Measurements from ENCODE around the gene ARID4B. TPM values are rescaled to one million over a fixed set of nuclear protein-coding genes. Genes with fewer than 3 reads are reported as not detected.
"Not testable (repeated sequence)": the region's sequence is repeated elsewhere in the genome, so short reads cannot be mapped to it uniquely, and the experiment has no call there.

The ARID4B gene
- polyA plus RNA-seq, 2 of the 4 experiments (the other 2 are of a cell fraction): 14.9 to 16.0 TPM

DNA sequence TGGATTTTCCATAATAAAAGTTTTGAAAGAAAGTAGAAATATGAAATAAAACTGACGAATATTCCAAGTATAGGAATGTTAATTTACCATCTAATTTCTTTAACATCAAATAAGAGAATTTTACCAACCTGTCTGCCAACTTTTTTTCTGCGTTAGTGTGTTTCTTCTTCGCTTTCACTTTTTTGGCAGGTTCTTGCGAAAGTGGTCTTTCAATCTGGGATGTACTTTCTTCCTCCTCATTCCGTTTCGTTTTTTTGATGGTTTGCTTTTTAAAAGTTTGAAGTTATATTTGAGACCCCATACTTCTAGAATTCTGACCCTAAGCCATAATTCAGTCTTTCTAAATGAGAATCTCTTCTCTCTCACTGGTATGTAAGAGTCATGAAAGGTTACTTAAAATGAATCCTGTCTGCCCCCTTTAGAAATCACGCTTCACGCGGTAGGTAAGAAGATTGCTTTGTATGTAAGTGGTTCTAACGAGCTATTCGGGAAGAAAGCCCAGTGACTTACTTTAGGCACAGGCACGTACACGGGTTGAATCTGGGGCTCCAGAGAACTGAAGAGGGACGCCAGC is 167.5 kb downstream of the ARID4B start:
- FAIRE-seq: no peak
- H3K27ac ChIP-seq: peak overlapping the region; percentile 88 to 90
- peak in 1 of 2 experiments; percentile 73 for DNase-seq (ENCODE audit: low read depth in 1 of 2, low spot score in 1 of 2)
- ChIA-PET POLR2A (interaction anchor here (0.9 to 1.4 kb wide), 10 partner anchors 9 to 344 kb away, joined by 3 to 12 read pairs (median 4); partner anchors contain the start of genes B3GALNT2, GGPS1 and TOMM20), CTCF (interaction anchor here (0.5 to 1.6 kb wide), 4 partner anchors 12 to 151 kb away, joined by 3 to 5 read pairs (median 4); no protein-coding TSS in a partner anchor)
- peaks cover 17% of the 10 kb centered on the region; the same call in 2 of the 3 replicates for H3K4me1 ChIP-seq
- WGBS (ENCODE audit: missing lambda C conversion rate): 8% methylated on average over 14 of the region's 14 CpGs
- peak; percentile 67 to 71 for ATAC-seq
- H3K9me3 ChIP-seq: no peaks in the 10 kb centered on the region
- peak overlapping the region; percentile 84 for H3K4me2 ChIP-seq
- TF ChIP-seq CEBPB (IDR thresholded peaks at IDR 0.05) (0 out of 4 replicates have a peak, but pooled peaks of 1 of the 2 experiments have one; percentile 14), GATA3 (IDR thresholded peaks at IDR 0.05; ENCODE audit: borderline replicate concordance) (no peak), CHD2 (IDR thresholded peaks at IDR 0.05; ENCODE audit: low read length, partially characterized antibody) (peak; percentile 49)
- TF ChIP-seq, protein P1, sequence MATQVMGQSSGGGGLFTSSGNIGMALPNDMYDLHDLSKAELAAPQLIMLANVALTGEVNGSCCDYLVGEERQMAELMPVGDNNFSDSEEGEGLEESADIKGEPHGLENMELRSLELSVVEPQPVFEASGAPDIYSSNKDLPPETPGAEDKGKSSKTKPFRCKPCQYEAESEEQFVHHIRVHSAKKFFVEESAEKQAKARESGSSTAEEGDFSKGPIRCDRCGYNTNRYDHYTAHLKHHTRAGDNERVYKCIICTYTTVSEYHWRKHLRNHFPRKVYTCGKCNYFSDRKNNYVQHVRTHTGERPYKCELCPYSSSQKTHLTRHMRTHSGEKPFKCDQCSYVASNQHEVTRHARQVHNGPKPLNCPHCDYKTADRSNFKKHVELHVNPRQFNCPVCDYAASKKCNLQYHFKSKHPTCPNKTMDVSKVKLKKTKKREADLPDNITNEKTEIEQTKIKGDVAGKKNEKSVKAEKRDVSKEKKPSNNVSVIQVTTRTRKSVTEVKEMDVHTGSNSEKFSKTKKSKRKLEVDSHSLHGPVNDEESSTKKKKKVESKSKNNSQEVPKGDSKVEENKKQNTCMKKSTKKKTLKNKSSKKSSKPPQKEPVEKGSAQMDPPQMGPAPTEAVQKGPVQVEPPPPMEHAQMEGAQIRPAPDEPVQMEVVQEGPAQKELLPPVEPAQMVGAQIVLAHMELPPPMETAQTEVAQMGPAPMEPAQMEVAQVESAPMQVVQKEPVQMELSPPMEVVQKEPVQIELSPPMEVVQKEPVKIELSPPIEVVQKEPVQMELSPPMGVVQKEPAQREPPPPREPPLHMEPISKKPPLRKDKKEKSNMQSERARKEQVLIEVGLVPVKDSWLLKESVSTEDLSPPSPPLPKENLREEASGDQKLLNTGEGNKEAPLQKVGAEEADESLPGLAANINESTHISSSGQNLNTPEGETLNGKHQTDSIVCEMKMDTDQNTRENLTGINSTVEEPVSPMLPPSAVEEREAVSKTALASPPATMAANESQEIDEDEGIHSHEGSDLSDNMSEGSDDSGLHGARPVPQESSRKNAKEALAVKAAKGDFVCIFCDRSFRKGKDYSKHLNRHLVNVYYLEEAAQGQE (IDR thresholded peaks at IDR 0.05): peak; percentile 30; the same call in 1 of the 2 replicates
- peak overlapping the region; percentile 79 for H3K4me3 ChIP-seq

DNA sequence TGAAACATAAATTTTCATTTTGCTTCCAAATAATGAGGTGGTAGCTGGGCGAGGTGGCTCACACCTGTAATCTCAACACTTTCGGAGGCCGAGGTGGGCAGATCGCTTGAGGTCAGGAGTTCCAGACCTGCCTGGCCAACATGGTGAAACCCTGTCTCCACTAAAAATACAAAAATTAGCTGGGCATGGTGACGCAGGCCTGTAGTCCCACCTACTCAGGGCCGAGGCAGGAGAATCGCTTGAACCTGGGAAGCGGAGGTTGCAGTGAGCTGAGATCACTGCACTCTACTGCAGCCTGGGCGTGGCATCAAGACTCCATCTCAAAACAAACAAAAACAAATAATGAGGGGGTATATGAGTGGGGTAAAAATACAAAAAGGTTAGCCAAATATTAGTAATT is 168.0 kb downstream of the ARID4B start:
- not testable (repeated sequence) for FAIRE-seq; ATAC-seq; H3K9me3 ChIP-seq; DNase-seq (ENCODE audit: low read depth in 1 of 2, low spot score in 1 of 2)
- Histone ChIP-seq H3K4me2 (peak overlapping the region; percentile 84), H3K27ac (peak overlapping the region; percentile 88 to 90; a peak in 3 of 6 replicates), H3K4me1 (peaks cover 17% of the 10 kb centered on the region; the same call in 2 of the 3 replicates), H3K4me3 (peak overlapping the region; percentile 79)
- ChIA-PET POLR2A (interaction anchor here (0.6 kb wide), 1 partner anchor 252 kb away, joined by 4 read pairs; no protein-coding TSS in a partner anchor), CTCF (interaction anchor here (0.7 to 1.6 kb wide), 2 partner anchors 27 to 150 kb away, joined by 3 to 4 read pairs; no protein-coding TSS in a partner anchor)
- 85% methylated on average over 9 of the region's 9 CpGs for WGBS (ENCODE audit: missing lambda C conversion rate)

DNA sequence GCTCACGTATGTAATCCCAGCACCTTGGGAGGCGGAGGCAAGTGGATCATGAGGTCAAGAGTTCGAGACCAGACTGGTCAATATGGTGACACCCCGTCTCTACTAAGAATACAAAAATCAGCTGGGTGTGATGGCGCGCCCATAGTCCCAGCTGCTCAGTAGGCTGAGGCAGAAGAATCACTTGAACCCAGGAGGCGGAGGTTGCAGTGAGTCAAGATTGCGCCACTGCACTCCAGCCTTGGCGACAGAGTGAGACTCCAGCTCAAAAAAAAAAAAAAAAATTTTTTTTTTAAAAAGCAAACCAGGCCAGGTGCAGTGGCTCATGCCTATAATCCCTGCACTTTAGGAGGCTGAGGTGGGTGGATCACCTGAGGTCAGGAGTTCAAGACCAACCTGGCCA is 168.7 kb downstream of the ARID4B start:
- 94% methylated on average over 9 of the region's 9 CpGs for WGBS (ENCODE audit: missing lambda C conversion rate)
- not testable (repeated sequence) for FAIRE-seq; H3K4me2 ChIP-seq; H3K27ac ChIP-seq; ATAC-seq; H3K4me3 ChIP-seq; H3K9me3 ChIP-seq; DNase-seq (ENCODE audit: low read depth in 1 of 2, low spot score in 1 of 2)
- H3K4me1 ChIP-seq: peaks cover 17% of the 10 kb centered on the region; the same call in 2 of the 3 replicates
- ChIA-PET POLR2A (interaction anchor here (0.7 kb wide), 1 partner anchor 198 kb away, joined by 3 read pairs; no protein-coding TSS in a partner anchor), CTCF (interaction anchor here (0.6 kb wide), 3 partner anchors 55 to 625 kb away, joined by 3 to 4 read pairs (median 3); no protein-coding TSS in a partner anchor)

DNA sequence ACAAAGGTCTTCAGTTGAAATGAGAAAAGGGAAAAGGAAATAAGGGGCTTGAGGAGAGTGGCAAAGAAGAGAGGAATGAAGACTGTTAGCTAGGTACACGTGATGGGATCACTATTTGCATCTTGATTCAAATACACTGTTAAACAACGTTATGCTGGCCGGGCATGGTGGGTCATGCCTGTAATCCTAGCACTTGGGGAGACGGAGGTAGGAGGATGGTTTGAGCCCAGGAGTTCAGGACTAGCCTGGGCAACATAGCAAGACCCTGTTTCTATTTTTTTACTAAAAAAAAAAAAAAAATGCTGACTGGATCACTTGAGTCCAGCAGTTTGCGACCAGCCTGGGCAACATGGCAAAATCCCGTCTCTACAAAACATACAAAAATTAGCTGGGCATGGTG is 169.3 kb downstream of the ARID4B start:
- no peak for ATAC-seq
- peak; percentile 48 for TF ChIP-seq MAFK (IDR thresholded peaks at IDR 0.05; ENCODE audit: partially characterized antibody)
- TF ChIP-seq RNF2 (IDR thresholded peaks at IDR 0.05; ENCODE audit: borderline replicate concordance, low read depth): no peak
- Histone ChIP-seq H3K4me2 (no peak overlapping the region), H3K27ac (no peak overlapping the region), H3K4me1 (peaks cover 17% of the 10 kb centered on the region; the same call in 2 of the 3 replicates), H3K9me3 (no peaks in the 10 kb centered on the region), H3K4me3 (no peak overlapping the region)
- ChIA-PET POLR2A (no interaction called here), CTCF (interaction anchor here (0.6 kb wide), 2 partner anchors 55 to 94 kb away, joined by 3 to 4 read pairs; no protein-coding TSS in a partner anchor)
- 97% methylated on average over 6 of the region's 6 CpGs for WGBS (ENCODE audit: missing lambda C conversion rate)
- no peak for DNase-seq (ENCODE audit: low read depth in 1 of 2, low spot score in 1 of 2)
- no peak for FAIRE-seq

DNA sequence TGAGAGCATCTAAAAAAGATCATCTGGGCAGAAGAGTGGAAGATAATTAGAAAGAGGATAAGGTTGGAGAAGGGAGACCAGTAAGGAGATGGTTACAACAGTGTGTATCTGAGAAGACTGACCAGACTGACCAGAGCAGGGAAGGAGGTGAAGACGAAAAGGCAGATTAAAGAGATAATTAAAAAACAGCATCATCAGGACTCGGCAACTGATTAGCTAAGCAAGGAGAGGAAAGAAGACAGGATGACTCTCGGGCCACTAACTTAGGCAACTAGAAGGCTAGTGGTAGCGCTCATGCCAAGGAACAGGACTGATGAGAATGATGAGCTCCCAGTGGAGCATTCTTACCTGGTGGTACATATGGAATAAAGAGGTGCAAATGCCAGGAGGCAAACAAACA is 170.8 kb downstream of the ARID4B start:
- H3K4me1 ChIP-seq: peaks cover 17% of the 10 kb centered on the region; the same call in 2 of the 3 replicates
- H3K4me3 ChIP-seq: no peak overlapping the region
- no peak overlapping the region for H3K4me2 ChIP-seq
- CTCF ChIA-PET: interaction anchor here (0.6 to 0.8 kb wide), 2 partner anchors 47 to 259 kb away, joined by 3 read pairs; no protein-coding TSS in a partner anchor
- POLR2A ChIA-PET: interaction anchor here (0.6 kb wide), 1 partner anchor 256 kb away, joined by 3 read pairs; no protein-coding TSS in a partner anchor
- FAIRE-seq (no peak), ATAC-seq (no peak), DNase-seq (ENCODE audit: low read depth in 1 of 2, low spot score in 1 of 2) (no peak)
- WGBS (ENCODE audit: missing lambda C conversion rate): 93% methylated on average over 4 of the region's 4 CpGs
- no peaks in the 10 kb centered on the region for H3K9me3 ChIP-seq
- H3K27ac ChIP-seq: no peak overlapping the region
- TF ChIP-seq POLR2AphosphoS2 (conservative IDR thresholded peaks at IDR 0.05; ENCODE audit: low read length): no peak
- no peak for TF ChIP-seq EP300 (IDR thresholded peaks at IDR 0.05)
- no peak for TF ChIP-seq ZNF302 (CRISPR knock-in tag; IDR thresholded peaks at IDR 0.05)
- no peak for TF ChIP-seq FOSL2 (IDR thresholded peaks at IDR 0.05)
- TF ChIP-seq FOSL2 (CRISPR knock-in tag; IDR thresholded peaks at IDR 0.05): no peak
- no peak for TF ChIP-seq SMC3 (IDR thresholded peaks at IDR 0.05)
- TF ChIP-seq, protein P2, sequence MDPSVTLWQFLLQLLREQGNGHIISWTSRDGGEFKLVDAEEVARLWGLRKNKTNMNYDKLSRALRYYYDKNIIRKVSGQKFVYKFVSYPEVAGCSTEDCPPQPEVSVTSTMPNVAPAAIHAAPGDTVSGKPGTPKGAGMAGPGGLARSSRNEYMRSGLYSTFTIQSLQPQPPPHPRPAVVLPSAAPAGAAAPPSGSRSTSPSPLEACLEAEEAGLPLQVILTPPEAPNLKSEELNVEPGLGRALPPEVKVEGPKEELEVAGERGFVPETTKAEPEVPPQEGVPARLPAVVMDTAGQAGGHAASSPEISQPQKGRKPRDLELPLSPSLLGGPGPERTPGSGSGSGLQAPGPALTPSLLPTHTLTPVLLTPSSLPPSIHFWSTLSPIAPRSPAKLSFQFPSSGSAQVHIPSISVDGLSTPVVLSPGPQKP (IDR thresholded peaks at IDR 0.05; ENCODE audit: low read depth, low read length): no peak
- TF ChIP-seq GATA3 (IDR thresholded peaks at IDR 0.05; ENCODE audit: borderline replicate concordance): no peak
- TF ChIP-seq HEYL (CRISPR knock-in tag; IDR thresholded peaks at IDR 0.05): no peak
- TF ChIP-seq, protein P3, sequence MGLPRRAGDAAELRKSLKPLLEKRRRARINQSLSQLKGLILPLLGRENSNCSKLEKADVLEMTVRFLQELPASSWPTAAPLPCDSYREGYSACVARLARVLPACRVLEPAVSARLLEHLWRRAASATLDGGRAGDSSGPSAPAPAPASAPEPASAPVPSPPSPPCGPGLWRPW (IDR thresholded peaks at IDR 0.05): no peak
- no peak for TF ChIP-seq CBX2 (IDR thresholded peaks at IDR 0.05; ENCODE audit: borderline replicate concordance, low read depth)
- TF ChIP-seq NPAS2 (CRISPR knock-in tag; IDR thresholded peaks at IDR 0.05; ENCODE audit: borderline replicate concordance): no peak
- TF ChIP-seq KDM5A (IDR thresholded peaks at IDR 0.05): no peak
- no peak for TF ChIP-seq HOXA7 (CRISPR knock-in tag; IDR thresholded peaks at IDR 0.05)
